NT2/D1 (cell line): Measurements from ENCODE around the gene PRAMEF12.

ENCODE experiments used
- SUZ12 ChIP-seq: IDR thresholded peaks from 2 replicates; pipeline ENCODE4 v1.6.1; 2011; ENCODE audit not compliant: insufficient read length, insufficient read depth; ENCODE audit errors: extremely low read depth
- YY1 ChIP-seq: IDR thresholded peaks from 2 replicates; pipeline ENCODE4 v1.6.1; 2011; ENCODE audit not compliant: insufficient read length, insufficient read depth
- ZNF274 ChIP-seq: IDR thresholded peaks from 2 replicates; pipeline ENCODE4 v1.6.1; 2011; ENCODE audit warnings: mild to moderate bottlenecking, low read depth, low read length

DNA sequence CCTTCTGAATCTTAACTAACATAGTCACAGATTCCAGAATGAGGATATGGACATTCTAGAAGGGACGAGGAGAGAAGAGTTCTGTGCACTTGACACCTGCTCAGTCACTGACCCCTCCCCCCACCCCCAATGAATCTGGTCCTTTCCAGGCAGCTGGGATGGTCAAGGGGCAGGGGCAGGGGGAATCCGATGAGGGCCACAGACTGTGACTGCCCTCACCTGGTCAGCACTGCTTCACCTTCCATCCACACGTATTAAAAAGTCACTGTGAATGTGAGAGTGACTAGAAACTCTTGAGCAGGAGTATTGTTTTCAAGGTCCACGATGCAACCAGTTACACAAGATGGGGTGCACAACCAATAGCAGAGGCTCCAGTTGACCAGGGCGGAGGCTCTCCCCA, 9.5 kb upstream of the PRAMEF12 start:
- TF ChIP-seq YY1: no peak
- no peak for TF ChIP-seq SUZ12
- TF ChIP-seq ZNF274: no peak
